Measurements from ENCODE around the gene TECR. TPM values are rescaled to one million over a fixed set of nuclear protein-coding genes. Genes with fewer than 3 reads are reported as not detected.
"Not testable (repeated sequence)": the region's sequence is repeated elsewhere in the genome, so short reads cannot be mapped to it uniquely, and the experiment has no call there.

Gene TECR
- total RNA-seq, 4 donors from 2014 or later: 75.5 to 126 (median 99.0) TPM

DNA sequence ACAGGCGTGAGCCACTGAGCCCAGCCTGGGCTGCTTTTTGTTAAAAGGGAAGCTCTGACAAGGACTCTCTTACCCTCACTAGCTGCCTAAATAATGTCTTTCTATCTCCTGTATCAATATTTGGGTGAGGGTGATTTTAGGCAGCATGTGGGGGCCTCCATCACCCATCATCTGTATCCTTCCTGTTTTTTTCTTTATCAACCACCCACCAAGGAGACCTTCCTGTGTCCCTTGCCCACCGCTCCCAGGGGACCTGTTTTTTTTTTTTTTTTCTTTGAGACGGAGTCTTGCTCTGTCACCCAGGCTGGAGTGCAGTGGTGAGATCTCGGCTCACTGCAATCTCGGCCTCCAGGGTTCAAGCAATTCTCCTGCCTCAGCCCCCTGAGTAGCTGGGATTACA lies 47.9 kb downstream of the TECR start:
- Histone ChIP-seq H3K4me1 (no peaks in the 10 kb centered on the region), H3K9me3 (no peaks in the 10 kb centered on the region), H3K4me3 (replicated peaks in 1 of 3) (no peak overlapping the region), H3K27ac (no peak overlapping the region), H3K27me3 (no peaks in the 10 kb centered on the region), H3K36me3 (no peaks in the 10 kb centered on the region)
- 81 to 84% methylated on average over 5 of the region's 5 CpGs for WGBS, 2 donors
- no peak for TF ChIP-seq POLR2A (IDR thresholded peaks at IDR 0.05)
- TF ChIP-seq, protein P1, sequence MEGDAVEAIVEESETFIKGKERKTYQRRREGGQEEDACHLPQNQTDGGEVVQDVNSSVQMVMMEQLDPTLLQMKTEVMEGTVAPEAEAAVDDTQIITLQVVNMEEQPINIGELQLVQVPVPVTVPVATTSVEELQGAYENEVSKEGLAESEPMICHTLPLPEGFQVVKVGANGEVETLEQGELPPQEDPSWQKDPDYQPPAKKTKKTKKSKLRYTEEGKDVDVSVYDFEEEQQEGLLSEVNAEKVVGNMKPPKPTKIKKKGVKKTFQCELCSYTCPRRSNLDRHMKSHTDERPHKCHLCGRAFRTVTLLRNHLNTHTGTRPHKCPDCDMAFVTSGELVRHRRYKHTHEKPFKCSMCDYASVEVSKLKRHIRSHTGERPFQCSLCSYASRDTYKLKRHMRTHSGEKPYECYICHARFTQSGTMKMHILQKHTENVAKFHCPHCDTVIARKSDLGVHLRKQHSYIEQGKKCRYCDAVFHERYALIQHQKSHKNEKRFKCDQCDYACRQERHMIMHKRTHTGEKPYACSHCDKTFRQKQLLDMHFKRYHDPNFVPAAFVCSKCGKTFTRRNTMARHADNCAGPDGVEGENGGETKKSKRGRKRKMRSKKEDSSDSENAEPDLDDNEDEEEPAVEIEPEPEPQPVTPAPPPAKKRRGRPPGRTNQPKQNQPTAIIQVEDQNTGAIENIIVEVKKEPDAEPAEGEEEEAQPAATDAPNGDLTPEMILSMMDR (IDR thresholded peaks at IDR 0.05): no peak
- no peak for DNase-seq
- intact Hi-C loops (cut with DNase I): loop anchor here (10.0 kb wide), 1 partner anchor 308 kb away; the partner anchor contains the start of gene OR7A17

DNA sequence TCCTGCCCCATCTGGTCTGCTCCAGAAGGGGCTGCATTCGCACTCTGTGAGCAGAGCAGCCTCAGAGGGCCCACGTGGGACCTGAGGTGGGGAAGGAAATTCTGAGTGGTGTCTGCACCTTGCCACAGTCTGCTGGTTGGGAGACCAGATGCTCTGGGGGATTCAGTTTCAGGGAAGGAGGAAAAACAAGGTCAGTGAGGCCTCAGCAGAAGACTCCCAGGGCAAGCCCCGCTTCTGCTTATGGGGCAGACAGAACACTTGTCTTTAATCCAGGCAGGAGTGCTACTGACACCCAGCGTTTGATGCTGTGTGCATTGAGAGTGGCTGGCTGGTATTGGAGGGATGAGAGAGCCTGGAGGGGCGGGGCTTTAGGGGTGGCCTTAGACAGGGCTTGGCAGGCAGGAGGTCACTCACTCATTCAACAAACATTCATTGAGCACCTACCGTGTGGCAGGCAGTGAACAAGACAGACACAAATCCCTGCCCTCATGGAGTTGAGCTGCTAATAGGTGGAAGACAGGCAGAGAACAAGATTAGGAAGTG lies 48.6 kb downstream of the TECR start:
- Histone ChIP-seq H3K9me3 (no peaks in the 10 kb centered on the region), H3K27me3 (no peaks in the 10 kb centered on the region), H3K4me1 (no peaks in the 10 kb centered on the region), H3K36me3 (no peaks in the 10 kb centered on the region), H3K4me3 (replicated peaks in 1 of 3) (no peak overlapping the region), H3K27ac (no peak overlapping the region)
- intact Hi-C loops (cut with DNase I): loop anchor here (10.0 kb wide), 1 partner anchor 307 kb away; the partner anchor contains the start of gene OR7A17
- no peak for TF ChIP-seq POLR2A (IDR thresholded peaks at IDR 0.05)
- 44 to 51% methylated on average over 6 of the region's 6 CpGs for WGBS, 2 donors
- DNase-seq: no peak

DNA sequence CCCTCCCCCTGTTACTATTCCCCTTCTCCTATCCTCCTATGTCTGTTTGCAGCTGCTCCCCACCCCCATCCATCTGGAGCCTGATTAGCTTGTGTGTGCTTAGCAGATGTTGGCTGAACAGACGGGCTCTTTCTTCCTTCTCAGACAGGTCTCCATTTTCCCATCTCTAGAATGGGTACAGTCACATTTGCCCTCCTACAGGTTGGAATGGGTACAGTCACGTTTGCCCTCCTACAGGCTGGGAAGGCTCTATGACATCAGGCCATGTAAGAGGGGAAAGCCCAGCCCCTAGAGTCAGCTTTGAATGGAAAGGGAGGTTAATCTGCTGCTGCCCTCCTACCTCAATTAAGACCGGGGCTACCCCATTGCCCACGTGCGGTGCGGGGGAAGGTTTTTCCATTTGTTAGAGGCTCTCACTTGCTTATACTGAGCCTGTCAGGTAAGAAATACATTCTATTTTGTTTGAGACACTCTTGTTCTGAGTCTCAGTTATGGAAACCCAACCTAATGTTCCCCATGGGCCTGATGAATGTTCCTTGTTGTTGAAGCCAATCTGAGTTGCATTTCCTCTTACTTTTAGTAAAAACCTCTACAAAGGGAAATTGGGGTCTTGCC lies 51.3 kb downstream of the TECR start:
- no peak for DNase-seq
- no peaks in the 10 kb centered on the region for H3K4me1 ChIP-seq
- TF ChIP-seq, protein P1 (IDR thresholded peaks at IDR 0.05): no peak
- TF ChIP-seq POLR2A (IDR thresholded peaks at IDR 0.05): no peak
- no peaks in the 10 kb centered on the region for H3K27me3 ChIP-seq
- no peak overlapping the region for H3K27ac ChIP-seq
- WGBS, 2 donors: 59 to 62% methylated on average over 6 of the region's 6 CpGs
- H3K9me3 ChIP-seq: no peaks in the 10 kb centered on the region
- H3K4me3 ChIP-seq (replicated peaks in 1 of 3): no peak overlapping the region
- intact Hi-C loops (cut with DNase I): no loop called here
- H3K36me3 ChIP-seq: no peaks in the 10 kb centered on the region

DNA sequence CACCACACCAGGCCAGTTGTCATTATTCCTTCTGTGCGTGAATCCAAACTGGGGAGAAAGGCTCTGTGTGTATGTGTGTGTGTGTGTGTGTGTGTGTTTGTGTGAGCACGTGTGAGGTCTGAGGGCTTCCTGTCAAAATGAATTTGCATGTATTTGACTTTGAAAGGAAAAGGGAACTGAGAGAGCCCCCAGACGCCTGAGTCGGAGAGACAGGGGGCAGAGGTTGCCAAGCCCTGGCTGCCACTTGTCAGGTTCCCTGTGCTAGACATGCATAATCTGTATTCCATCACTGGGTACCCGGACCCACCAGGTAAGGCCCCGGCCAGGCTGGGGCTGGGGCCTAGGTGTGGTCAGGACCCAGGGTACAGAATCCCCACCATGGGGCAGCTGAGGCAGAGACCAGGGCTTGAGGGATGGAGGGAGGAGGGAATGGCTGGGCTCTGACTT lies 53.5 kb downstream of the TECR start, which contains the start of gene CLEC17A:
CLEC17A (plus strand) TSS at position 191 of the 447 bp plus-strand sequence; CDS start at position 268, 77 bp downstream.
- no peak for DNase-seq
- Histone ChIP-seq H3K4me1 (no peaks in the 10 kb centered on the region), H3K4me3 (replicated peaks in 1 of 3) (no peak within 1 kb of the TSS), H3K9me3 (no peaks in the 10 kb centered on the region), H3K27me3 (no peaks in the 10 kb centered on the region), H3K36me3 (no peaks in the 10 kb centered on the region), H3K27ac (no peak within 1 kb of the TSS)
- no peak for TF ChIP-seq POLR2A (IDR thresholded peaks at IDR 0.05)
- TF ChIP-seq, protein P1 (IDR thresholded peaks at IDR 0.05): no peak
- intact Hi-C loops (cut with DNase I): no loop called here
- 48 to 56% methylated on average over 4 to 6 of the region's 6 CpGs for WGBS, 2 donors

DNA sequence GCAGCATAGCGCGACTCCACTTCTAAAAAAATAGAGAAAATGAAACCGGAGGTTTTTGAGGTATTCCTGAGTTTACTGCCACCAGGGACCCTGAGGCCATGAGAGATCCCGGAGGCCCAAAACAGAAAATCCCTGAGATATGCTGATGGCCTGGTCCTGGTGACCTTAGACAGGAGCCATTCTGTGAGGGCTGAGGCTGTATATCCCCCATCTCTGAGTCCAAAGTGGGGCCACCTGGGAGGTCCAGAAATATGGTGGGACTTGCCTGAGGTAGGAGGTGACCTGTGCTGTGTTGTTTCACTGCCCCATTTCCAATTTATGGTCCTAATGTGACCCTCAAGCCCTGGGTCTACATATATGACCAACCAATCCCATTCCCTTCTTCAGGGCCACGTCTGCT lies 55.0 kb downstream of the TECR start:
- H3K9me3 ChIP-seq; DNase-seq; H3K27ac ChIP-seq; H3K36me3 ChIP-seq; intact Hi-C loops (cut with DNase I); H3K27me3 ChIP-seq; H3K4me1 ChIP-seq; H3K4me3 ChIP-seq (replicated peaks in 1 of 3): not testable (repeated sequence)
- WGBS, 2 donors: 75 to 79% methylated on average over 4 to 5 of the region's 5 CpGs

DNA sequence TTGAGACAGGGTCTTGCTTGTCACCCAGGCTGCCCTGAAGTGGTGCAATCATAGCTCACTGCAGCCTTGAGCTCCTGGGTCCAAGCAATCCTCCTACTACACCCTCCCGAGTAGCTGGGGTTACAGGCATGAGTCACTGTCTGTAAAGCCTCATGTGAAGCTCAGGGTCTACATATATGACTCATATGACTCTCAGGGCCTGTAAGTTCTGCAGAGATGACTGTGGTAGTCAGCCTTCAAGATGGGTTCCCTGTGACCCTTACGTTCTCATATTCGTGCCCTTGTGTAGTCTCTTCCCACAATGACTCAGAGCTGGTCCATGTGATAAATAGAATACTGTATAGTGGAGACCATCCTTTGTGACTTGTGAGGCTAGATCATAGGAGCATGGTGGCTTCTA lies 55.8 kb downstream of the TECR start:
- WGBS, 2 donors: 78 to 81% methylated on average over 1 to 3 of the region's 3 CpGs
- intact Hi-C loops (cut with DNase I); H3K36me3 ChIP-seq; H3K4me3 ChIP-seq (replicated peaks in 1 of 3); H3K4me1 ChIP-seq; DNase-seq; H3K27ac ChIP-seq; H3K9me3 ChIP-seq; H3K27me3 ChIP-seq: not testable (repeated sequence)

DNA sequence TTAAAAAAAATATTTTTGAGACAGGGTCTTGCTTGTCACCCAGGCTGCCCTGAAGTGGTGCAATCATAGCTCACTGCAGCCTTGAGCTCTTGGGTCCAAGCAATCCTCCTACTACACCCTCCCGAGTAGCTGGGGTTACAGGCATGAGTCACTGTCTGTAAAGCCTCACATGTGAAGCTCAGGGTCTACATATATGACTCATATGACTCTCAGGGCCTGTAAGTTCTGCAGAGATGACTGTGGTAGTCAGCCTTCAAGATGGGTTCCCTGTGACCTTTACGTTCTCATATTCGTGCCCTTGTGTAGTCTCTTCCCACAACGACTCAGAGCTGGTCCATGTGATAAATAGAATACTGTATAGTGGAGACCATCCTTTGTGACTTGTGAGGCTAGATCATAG lies 60.0 kb downstream of the TECR start:
- H3K27me3 ChIP-seq; H3K9me3 ChIP-seq; DNase-seq; H3K27ac ChIP-seq; intact Hi-C loops (cut with DNase I); H3K36me3 ChIP-seq; H3K4me3 ChIP-seq (replicated peaks in 1 of 3); H3K4me1 ChIP-seq: not testable (repeated sequence)
- WGBS, 2 donors: 83% methylated on average over 3 of the region's 4 CpGs; no CpG with 5 or more reads in 1 of the 2 donors

Measured in thyroid gland (tissue), 4 donors.